ENCODE measurements around the gene CREB5. TPM values are rescaled to one million over a fixed set of nuclear protein-coding genes. Genes with fewer than 3 reads are reported as not detected.

CREB5 gene
- polyA plus RNA-seq, 1 donor from 2014 or later: 3.7 TPM

DNA sequence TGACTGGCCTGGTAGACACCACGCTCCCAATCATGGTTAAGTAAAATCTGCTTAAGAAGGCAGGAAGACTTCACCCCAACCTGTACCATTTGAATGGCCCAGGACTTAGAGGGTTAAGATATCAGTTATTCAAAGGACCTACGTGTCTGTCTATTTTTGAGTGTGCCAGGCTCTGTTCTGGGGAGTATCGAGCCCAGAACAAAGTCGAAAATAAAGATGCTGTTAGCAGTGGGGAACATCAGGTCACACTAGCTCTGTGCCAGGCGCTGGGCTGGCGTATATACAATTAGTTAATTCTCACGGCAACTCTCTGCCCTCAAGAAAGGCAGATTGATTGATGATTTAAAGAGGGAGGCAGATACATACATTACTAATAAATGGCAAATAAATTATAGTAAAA, 40.5 kb upstream of the CREB5 start:
- no peak overlapping the region for H3K4me2 ChIP-seq (ENCODE audit: low read length)
- TF ChIP-seq EP300 (conservative IDR thresholded peaks at IDR 0.05; ENCODE audit: poor library complexity, severe bottlenecking) (no peak), MXI1 (conservative IDR thresholded peaks at IDR 0.05; ENCODE audit: poor library complexity, severe bottlenecking) (no peak), POLR2AphosphoS5 (IDR thresholded peaks at IDR 0.05) (no peak), TAF1 (IDR thresholded peaks at IDR 0.05; ENCODE audit: low read depth) (no peak), EZH2 (IDR thresholded peaks at IDR 0.05; ENCODE audit: borderline replicate concordance, insufficient read depth, low read length, poor library complexity, severe bottlenecking) (no peak), SMC3 (conservative IDR thresholded peaks at IDR 0.05; ENCODE audit: poor library complexity) (no peak), RAD21 (conservative IDR thresholded peaks at IDR 0.05) (no peak)
- TF ChIP-seq, protein P1, sequence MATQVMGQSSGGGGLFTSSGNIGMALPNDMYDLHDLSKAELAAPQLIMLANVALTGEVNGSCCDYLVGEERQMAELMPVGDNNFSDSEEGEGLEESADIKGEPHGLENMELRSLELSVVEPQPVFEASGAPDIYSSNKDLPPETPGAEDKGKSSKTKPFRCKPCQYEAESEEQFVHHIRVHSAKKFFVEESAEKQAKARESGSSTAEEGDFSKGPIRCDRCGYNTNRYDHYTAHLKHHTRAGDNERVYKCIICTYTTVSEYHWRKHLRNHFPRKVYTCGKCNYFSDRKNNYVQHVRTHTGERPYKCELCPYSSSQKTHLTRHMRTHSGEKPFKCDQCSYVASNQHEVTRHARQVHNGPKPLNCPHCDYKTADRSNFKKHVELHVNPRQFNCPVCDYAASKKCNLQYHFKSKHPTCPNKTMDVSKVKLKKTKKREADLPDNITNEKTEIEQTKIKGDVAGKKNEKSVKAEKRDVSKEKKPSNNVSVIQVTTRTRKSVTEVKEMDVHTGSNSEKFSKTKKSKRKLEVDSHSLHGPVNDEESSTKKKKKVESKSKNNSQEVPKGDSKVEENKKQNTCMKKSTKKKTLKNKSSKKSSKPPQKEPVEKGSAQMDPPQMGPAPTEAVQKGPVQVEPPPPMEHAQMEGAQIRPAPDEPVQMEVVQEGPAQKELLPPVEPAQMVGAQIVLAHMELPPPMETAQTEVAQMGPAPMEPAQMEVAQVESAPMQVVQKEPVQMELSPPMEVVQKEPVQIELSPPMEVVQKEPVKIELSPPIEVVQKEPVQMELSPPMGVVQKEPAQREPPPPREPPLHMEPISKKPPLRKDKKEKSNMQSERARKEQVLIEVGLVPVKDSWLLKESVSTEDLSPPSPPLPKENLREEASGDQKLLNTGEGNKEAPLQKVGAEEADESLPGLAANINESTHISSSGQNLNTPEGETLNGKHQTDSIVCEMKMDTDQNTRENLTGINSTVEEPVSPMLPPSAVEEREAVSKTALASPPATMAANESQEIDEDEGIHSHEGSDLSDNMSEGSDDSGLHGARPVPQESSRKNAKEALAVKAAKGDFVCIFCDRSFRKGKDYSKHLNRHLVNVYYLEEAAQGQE (IDR thresholded peaks at IDR 0.05; ENCODE audit: borderline replicate concordance): no peak
- TF ChIP-seq, protein P2, sequence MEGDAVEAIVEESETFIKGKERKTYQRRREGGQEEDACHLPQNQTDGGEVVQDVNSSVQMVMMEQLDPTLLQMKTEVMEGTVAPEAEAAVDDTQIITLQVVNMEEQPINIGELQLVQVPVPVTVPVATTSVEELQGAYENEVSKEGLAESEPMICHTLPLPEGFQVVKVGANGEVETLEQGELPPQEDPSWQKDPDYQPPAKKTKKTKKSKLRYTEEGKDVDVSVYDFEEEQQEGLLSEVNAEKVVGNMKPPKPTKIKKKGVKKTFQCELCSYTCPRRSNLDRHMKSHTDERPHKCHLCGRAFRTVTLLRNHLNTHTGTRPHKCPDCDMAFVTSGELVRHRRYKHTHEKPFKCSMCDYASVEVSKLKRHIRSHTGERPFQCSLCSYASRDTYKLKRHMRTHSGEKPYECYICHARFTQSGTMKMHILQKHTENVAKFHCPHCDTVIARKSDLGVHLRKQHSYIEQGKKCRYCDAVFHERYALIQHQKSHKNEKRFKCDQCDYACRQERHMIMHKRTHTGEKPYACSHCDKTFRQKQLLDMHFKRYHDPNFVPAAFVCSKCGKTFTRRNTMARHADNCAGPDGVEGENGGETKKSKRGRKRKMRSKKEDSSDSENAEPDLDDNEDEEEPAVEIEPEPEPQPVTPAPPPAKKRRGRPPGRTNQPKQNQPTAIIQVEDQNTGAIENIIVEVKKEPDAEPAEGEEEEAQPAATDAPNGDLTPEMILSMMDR (IDR thresholded peaks at IDR 0.05; ENCODE audit: poor library complexity, severe bottlenecking): no peak

DNA sequence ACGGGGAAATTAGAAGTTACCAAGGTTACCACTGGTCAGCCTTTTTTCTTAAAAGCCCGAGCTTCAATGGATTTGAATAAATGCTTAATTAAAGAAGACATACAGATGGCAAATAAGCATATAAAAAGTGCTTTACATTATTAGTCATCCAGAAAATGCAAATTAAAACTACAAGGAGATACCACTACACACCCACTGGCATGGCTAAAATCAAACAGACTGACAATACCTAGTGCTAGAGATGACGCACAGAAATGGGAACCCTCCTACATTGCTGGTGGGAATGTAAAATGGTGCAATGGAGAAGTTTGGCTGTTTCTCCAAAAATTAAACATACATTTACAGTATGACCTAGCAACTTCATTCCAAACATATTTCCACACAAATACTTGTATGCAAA, 38.3 kb upstream of the CREB5 start:
- Histone ChIP-seq H3K36me3 (ENCODE audit: insufficient read depth, low read length) (no peaks in the 10 kb centered on the region), H3K27me3 (ENCODE audit: insufficient read depth, low read depth, low read length) (no peaks in the 10 kb centered on the region), H2AFZ (ENCODE audit: low read depth, low read length) (no peak overlapping the region), H4K20me1 (ENCODE audit: insufficient read depth) (no peaks in the 10 kb centered on the region), H3K79me2 (replicated peaks; ENCODE audit: insufficient read depth, low read length) (no peaks in the 10 kb centered on the region), H3F3A (ENCODE audit: insufficient read depth, low read length, poor library complexity, severe bottlenecking) (no peaks in the 10 kb centered on the region), H3K4me3 (ENCODE audit: low read length) (no peak overlapping the region), H3K27ac (ENCODE audit: low read length) (no peak overlapping the region), H3K9me2 (ENCODE audit: insufficient read depth, low read length) (no peaks in the 10 kb centered on the region), H3K9ac (ENCODE audit: low read length) (no peak overlapping the region), H3K9me3 (ENCODE audit: low read length) (no peaks in the 10 kb centered on the region), H3K4me2 (ENCODE audit: low read length) (no peak overlapping the region)
- TF ChIP-seq SMC3 (conservative IDR thresholded peaks at IDR 0.05; ENCODE audit: poor library complexity) (no peak), POLR2AphosphoS5 (IDR thresholded peaks at IDR 0.05) (no peak), RAD21 (conservative IDR thresholded peaks at IDR 0.05) (no peak), EP300 (conservative IDR thresholded peaks at IDR 0.05; ENCODE audit: poor library complexity, severe bottlenecking) (no peak), MXI1 (conservative IDR thresholded peaks at IDR 0.05; ENCODE audit: poor library complexity, severe bottlenecking) (no peak), EZH2 (IDR thresholded peaks at IDR 0.05; ENCODE audit: borderline replicate concordance, insufficient read depth, low read length, poor library complexity, severe bottlenecking) (no peak), TAF1 (IDR thresholded peaks at IDR 0.05; ENCODE audit: low read depth) (no peak)
- TF ChIP-seq, protein P2 (IDR thresholded peaks at IDR 0.05; ENCODE audit: poor library complexity, severe bottlenecking): no peak
- TF ChIP-seq, protein P1 (IDR thresholded peaks at IDR 0.05; ENCODE audit: borderline replicate concordance): no peak

More for the DNA sequence above, 40.5 kb upstream of the CREB5 start:
- Histone ChIP-seq H3K79me2 (replicated peaks; ENCODE audit: insufficient read depth, low read length) (no peaks in the 10 kb centered on the region), H3K9ac (ENCODE audit: low read length) (no peak overlapping the region), H3K27ac (ENCODE audit: low read length) (no peak overlapping the region), H3K36me3 (ENCODE audit: insufficient read depth, low read length) (no peaks in the 10 kb centered on the region), H4K20me1 (ENCODE audit: insufficient read depth) (no peaks in the 10 kb centered on the region), H3K9me2 (ENCODE audit: insufficient read depth, low read length) (no peaks in the 10 kb centered on the region), H3K9me3 (ENCODE audit: low read length) (no peaks in the 10 kb centered on the region), H3F3A (ENCODE audit: insufficient read depth, low read length, poor library complexity, severe bottlenecking) (no peaks in the 10 kb centered on the region), H2AFZ (ENCODE audit: low read depth, low read length) (no peak overlapping the region), H3K4me3 (ENCODE audit: low read length) (no peak overlapping the region), H3K27me3 (ENCODE audit: insufficient read depth, low read depth, low read length) (no peaks in the 10 kb centered on the region)
